Adrenal gland (tissue), 12 donors: Measurements from ENCODE around the gene CLIP2. TPM values are rescaled to one million over a fixed set of nuclear protein-coding genes. Genes with fewer than 3 reads are reported as not detected.

Source experiments
- DNase-seq, 7 donors: peaks; one replicate each; pipeline ENCODE4 v3.0.0-alpha.2; 2019 to 2020
- H3K27ac ChIP-seq, 5 donors: fragments of 200-600 bp; sonication (generic) in 4 of 5; 1 replicate in 3 of 5; 2 replicates in 2 of 5; pipeline versions ENCODE4 v1.5.1 to v1.8.0; 2016 to 2020; ENCODE audit warnings: mild to moderate bottlenecking in 1 of 5
- H3K27me3 ChIP-seq: fragments of 200-600 bp; 2 replicates; pipeline ENCODE4 v1.8.0; 2021
- H3K36me3 ChIP-seq, 2 donors: fragments of 200-600 bp; replicated peaks in 1 of 2; 1 replicate in 1 of 2; 2 replicates in 1 of 2; pipeline versions ENCODE4 v1.5.1 to v1.8.0; 2018 to 2022
- H3K4me1 ChIP-seq, 2 donors: fragments of 200-600 bp; replicated peaks in 1 of 2; 1 replicate in 1 of 2; 2 replicates in 1 of 2; pipeline versions ENCODE4 v1.5.1 to v1.8.0; 2018 to 2021
- H3K4me3 ChIP-seq, 4 donors: fragments of 200-600 bp; sonication (generic) in 3 of 4; one replicate each; pipeline ENCODE4 v1.5.1; 2016 to 2018
- H3K9me3 ChIP-seq, 3 donors: fragments of 200-600 bp; sonication (generic) in 1 of 3; replicated peaks in 1 of 3; 1 replicate in 2 of 3; 2 replicates in 1 of 3; pipeline versions ENCODE4 v1.5.1 to v1.8.0; 2016 to 2021
- POLR2A ChIP-seq, 2 donors: fragments of 450-650 bp; IDR thresholded peaks; one replicate each; pipeline ENCODE4 v1.6.1; 2017; ENCODE audit warnings: antibody characterized with exemption in 2 of 2, mild to moderate bottlenecking in 2 of 2, moderate library complexity in 1 of 2
- WGBS, 4 donors: extraction: QIAGEN DNeasy Blood & Tissue Kit in 2 of 4; methylation state at CpG; one replicate each; pipeline versions ENCODE4 v1.1.5 to v1.1.7; 2013 to 2017; 5-methylcytosine and 5-hydroxymethylcytosine counted together
- intact Hi-C, 2 donors: fragments of 100-400 bp; cut with DNase I; formaldehyde crosslinking; loops; one replicate each; pipeline versions ENCODE4 v1.14.1 to v1.15.0; 2022 to 2023
- polyA plus RNA-seq, 3 donors: library from polyadenylated mRNA; stranded (reverse); fragments of 200-250 nt in 2 of 3; fragments of 350-450 nt in 1 of 3; fragmentation: Illumina TruSeq in 1 of 3; extraction: RNeasy Lipid Tissue Mini Kit (QIAGEN cat#74804) in 1 of 3; gene quantifications; one replicate each; pipeline ENCODE4 v1.2.3, GENCODE V29; 2013 to 2014
- total RNA-seq, 9 donors: library from RNA; depleted of rRNA in 4 of 9; stranded (reverse); fragments of >200 nt in 4 of 9; fragments of 120-200 nt in 1 of 9; fragmentation: NEBNext Ultra II Directional in 1 of 9; extraction: Animal tissue kit (Norgen Biotek cat#: 25700) in 1 of 9; gene quantifications; one replicate each; pipeline versions ENCODE4 v1.1.0 to v1.2.4, GENCODE V29; 2013 to 2023
- TF ChIP-seq, protein P1 (sequence below), 6 experiments: fragments of 450-650 bp in 4 of 6; fragments of 200-600 bp in 2 of 6; sonication (generic) in 1 of 6; IDR thresholded peaks; 1 replicate in 5 of 6; 2 replicates in 1 of 6; pipeline versions ENCODE4 v1.5.1 to v1.8.0; 2016 to 2021; ENCODE audit warnings: antibody characterized with exemption in 6 of 6, mild to moderate bottlenecking in 2 of 6, moderate library complexity in 1 of 6
- donor health status: healthy with polysubstance abuse.
- donor health status: Bipolar disorder and iron deficiency.
- donor health status: DM: yes; HTN: yes; CAD: no.
- donor health status: DM: no; HTN: no; CAD: no.
- donor health status: DM: no; HTN: no; CAD: no.
- donor health status: DM: yes; HTN: yes; CAD: no.

The CLIP2 gene
- total and polyA plus RNA-seq, 12 donors, result 6.8 to 48.6 (median 25.6) TPM

DNA sequence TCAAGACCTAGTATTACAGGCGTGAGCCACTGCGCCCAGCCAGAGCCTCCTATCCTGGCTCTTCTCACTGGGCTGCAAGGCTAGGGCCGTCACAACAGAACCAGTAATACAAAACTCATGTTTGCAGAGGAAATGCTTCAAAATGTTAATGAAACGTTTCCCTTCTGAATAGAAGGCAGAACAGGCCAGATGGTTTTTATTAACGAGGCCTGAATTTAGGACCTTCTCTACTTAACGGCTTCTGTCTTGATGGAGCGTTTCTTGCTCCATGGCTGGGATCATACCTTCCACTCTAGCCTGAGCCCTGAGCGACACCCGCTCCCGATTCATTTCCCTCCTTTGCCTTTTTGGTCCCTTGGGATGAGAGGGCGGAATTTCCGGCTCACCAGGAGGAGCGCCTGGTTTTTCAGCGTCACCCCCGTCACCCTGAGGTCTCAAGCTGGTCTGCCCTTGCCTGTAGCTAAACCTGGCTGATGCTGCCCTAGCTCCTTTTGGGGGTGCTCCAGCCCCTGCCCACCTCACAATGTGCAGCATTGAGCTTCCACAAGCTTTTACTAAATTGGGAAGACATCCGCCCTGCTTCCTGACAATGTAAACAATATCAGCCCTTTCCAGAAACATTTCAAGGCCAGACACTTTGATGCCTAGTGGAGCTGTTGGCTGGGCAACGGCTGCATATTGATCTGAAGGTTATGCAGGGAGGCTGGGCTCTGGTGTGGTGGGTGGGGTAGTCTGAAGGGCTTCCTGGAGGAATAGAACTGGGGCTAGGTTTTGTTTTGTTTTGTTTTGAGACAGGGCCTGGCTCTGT, 5.2 kb downstream of the CLIP2 start:
- WGBS, 4 donors, result 41 to 56% (median 55%) methylated on average over 11 to 17 of the region's 17 CpGs
- peaks cover 20 to 31% of the 10 kb centered on the region in 2 donors for H3K4me1 ChIP-seq
- DNase-seq, result peak in 2 of 7 donors; percentile 37 to 61
- peak overlapping the region in 1 of 4 donors; percentile 5 for H3K4me3 ChIP-seq
- H3K9me3 ChIP-seq, result no peaks in the 10 kb centered on the region
- intact Hi-C loops, result loop anchor here in 1 of 2 donors (5.0 to 10.0 kb wide), 3 partner anchors 42 to 100 kb away; partner anchors contain the start of gene RFC2
- TF ChIP-seq, protein P1, sequence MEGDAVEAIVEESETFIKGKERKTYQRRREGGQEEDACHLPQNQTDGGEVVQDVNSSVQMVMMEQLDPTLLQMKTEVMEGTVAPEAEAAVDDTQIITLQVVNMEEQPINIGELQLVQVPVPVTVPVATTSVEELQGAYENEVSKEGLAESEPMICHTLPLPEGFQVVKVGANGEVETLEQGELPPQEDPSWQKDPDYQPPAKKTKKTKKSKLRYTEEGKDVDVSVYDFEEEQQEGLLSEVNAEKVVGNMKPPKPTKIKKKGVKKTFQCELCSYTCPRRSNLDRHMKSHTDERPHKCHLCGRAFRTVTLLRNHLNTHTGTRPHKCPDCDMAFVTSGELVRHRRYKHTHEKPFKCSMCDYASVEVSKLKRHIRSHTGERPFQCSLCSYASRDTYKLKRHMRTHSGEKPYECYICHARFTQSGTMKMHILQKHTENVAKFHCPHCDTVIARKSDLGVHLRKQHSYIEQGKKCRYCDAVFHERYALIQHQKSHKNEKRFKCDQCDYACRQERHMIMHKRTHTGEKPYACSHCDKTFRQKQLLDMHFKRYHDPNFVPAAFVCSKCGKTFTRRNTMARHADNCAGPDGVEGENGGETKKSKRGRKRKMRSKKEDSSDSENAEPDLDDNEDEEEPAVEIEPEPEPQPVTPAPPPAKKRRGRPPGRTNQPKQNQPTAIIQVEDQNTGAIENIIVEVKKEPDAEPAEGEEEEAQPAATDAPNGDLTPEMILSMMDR (IDR thresholded peaks at IDR 0.05), result no peak
- no peak for TF ChIP-seq POLR2A (IDR thresholded peaks at IDR 0.05)
- no peaks in the 10 kb centered on the region for H3K36me3 ChIP-seq
- peak overlapping the region in 2 of 5 donors; percentile 60 to 64 for H3K27ac ChIP-seq
- no peaks in the 10 kb centered on the region for H3K27me3 ChIP-seq

GRCh38 chr7:74297516-74298233, 8.5 kb downstream of the CLIP2 start:
- no peak for DNase-seq
- Histone ChIP-seq H3K4me3 (no peak overlapping the region), H3K4me1 (peaks cover 10 to 16% of the 10 kb centered on the region in 2 donors), H3K9me3 (no peaks in the 10 kb centered on the region), H3K27ac (no peak overlapping the region), H3K27me3 (no peaks in the 10 kb centered on the region), H3K36me3 (no peaks in the 10 kb centered on the region)
- WGBS, 4 donors, result 93 to 96% (median 94%) methylated on average over 15 of the region's 15 CpGs
- TF ChIP-seq, protein P1 (IDR thresholded peaks at IDR 0.05), result no peak
- TF ChIP-seq POLR2A (IDR thresholded peaks at IDR 0.05), result no peak
- intact Hi-C loops, result loop anchor here in 1 of 2 donors (10.0 kb wide), 2 partner anchors 93 to 97 kb away; no protein-coding TSS in a partner anchor

DNA sequence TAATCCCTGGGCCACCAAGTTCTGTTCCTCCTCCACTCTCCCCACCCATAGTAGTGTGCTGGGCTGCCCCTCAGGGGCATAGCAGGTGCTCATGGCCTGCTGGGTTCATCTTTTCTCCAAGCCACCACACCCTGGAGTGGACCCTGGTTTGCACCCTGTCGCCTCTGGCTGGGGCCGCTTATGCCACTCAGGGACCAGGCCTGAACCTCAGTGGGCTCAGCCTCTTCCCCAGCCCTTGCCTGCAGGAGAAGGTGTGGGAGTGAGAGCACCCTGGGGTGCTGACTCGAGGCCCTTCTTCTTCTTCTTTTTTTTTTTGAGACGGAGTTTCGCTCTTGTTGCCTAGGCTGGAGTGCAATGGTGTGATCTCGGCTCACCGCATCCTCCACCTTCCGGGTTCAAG, 10.2 kb downstream of the CLIP2 start:
- WGBS, 4 donors, result 92 to 100% (median 95%) methylated on average over 5 to 8 of the region's 8 CpGs
- TF ChIP-seq POLR2A (IDR thresholded peaks at IDR 0.05), result no peak
- TF ChIP-seq, protein P1 (IDR thresholded peaks at IDR 0.05), result no peak
- intact Hi-C loops, result loop anchor here in 1 of 2 donors (10.0 kb wide), 2 partner anchors 95 kb away; no protein-coding TSS in a partner anchor
- Histone ChIP-seq H3K4me1 (peaks cover 7 to 11% of the 10 kb centered on the region in 2 donors), H3K27ac (no peak overlapping the region), H3K27me3 (no peaks in the 10 kb centered on the region), H3K9me3 (no peaks in the 10 kb centered on the region), H3K4me3 (no peak overlapping the region), H3K36me3 (no peaks in the 10 kb centered on the region)
- DNase-seq, result no peak

DNA sequence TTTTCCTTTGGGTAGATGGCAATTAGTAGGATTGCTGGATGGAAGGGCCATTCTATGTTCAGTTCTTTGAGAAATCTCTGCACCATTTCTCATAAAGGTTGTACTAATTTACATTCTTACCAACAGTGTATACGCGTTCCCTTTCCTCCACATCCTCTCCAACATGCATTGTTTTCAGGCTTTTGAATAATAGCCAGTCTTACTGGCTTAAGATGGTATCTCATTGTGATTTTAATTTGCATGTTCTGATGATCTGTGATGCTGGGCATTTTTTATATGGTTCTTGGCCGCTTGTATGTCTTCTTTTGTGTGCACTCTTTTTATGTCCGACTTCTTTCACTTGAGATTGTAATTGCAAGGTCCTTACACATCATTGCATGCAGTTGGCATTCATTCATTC, 11.7 kb downstream of the CLIP2 start:
- intact Hi-C loops, result no loop called here
- H3K36me3 ChIP-seq, result no peaks in the 10 kb centered on the region
- H3K27me3 ChIP-seq, result no peaks in the 10 kb centered on the region
- peaks cover 0 to under 1% of the 10 kb centered on the region in 2 donors for H3K4me1 ChIP-seq
- H3K27ac ChIP-seq, result no peak overlapping the region
- 92 to 97% (median 93%) methylated on average over 4 of the region's 4 CpGs for WGBS, 4 donors
- H3K9me3 ChIP-seq, result no peaks in the 10 kb centered on the region
- no peak overlapping the region for H3K4me3 ChIP-seq
- DNase-seq, result no peak
- TF ChIP-seq POLR2A (IDR thresholded peaks at IDR 0.05), result no peak
- TF ChIP-seq, protein P1 (IDR thresholded peaks at IDR 0.05), result no peak
